HG03378 (cell line): ENCODE data around the gene LRCH1.
"Not testable (repeated sequence)": the region's sequence is repeated elsewhere in the genome, so short reads cannot be mapped to it uniquely, and the experiment has no call there.

Experiments
- ATAC-seq: cut with Tn5 transposase; IDR thresholded peaks from one replicate; pipeline ENCODE4 v1.9.1; 2021; ENCODE audit warnings: mild to moderate bottlenecking, moderate library complexity; ENCODE audit not compliant: unreplicated experiment

LRCH1 gene

DNA sequence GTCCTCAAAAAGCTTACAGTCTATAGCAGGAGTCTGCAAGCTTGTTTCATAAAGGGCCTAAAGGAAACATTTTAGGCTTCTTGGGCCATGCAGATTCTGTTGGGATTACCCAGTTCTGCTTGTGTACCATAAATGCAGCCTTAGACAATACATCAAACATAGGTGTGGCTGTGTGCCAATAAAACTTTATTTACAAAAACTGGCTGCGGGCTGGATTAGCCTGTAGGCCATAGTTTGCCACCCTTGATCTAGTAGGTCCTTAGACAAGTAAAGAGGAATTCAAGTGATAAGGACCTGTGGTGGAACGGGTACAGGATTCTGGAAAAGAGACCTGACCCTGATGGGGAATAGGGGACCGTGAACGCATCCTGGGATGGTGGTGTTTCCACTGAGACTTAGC is 192.1 kb downstream of the LRCH1 start:
- no peak for ATAC-seq

DNA sequence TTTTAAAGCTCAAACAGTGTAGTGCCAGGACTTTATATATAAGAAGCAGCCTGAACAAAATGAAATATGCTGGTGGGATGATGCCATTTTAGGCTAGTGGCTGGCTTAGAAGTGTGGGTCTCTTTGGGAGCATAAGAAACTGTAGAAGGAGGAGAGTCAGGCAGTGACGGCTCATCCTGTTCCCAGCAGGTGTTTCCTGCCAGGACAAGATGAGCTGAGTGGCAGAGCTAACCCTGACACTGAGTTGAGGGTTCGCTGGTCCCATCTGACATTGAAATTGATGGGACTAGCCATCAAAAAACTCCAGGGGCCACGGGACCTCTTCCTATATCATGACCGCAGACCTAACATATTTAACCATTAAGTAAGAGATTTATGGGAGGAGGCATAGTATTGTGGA is 192.7 kb downstream of the LRCH1 start:
- no peak for ATAC-seq

DNA sequence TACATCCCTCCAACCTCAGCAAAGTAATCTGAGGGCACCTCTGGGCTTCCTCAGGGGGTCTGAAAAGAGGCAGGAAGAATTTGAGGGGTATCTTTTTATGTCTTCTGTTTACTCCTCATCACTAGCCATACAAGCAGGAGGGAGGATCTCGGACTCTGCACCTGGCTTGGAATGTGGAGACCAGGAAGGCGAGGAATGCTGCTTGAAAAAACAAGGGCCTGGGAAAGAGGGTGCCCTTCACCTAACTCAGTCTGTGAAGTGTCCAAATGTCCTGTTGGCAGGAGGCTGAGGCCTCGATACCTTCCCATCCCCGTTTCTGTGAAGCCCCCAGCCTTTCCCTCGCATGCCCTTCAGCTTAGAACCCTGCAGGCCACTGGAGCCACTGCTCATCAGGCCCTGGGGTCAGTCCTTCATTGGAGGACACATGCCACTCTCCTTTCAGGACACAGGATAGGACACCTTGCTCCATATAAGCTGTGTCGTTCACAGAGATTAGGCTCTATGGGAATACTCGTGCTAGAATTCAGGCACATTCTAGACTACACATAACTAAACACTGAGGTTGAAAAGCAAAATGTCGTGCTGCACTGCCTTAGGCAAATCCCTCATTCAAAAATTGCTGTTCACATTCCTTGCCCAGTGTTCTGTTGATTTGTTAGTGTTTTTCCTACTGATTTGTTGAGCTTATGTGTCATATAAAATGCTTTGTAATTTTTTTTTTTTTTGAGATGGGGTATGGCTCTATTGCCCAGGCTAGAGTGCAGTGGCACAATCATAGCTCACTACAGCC is 194.3 kb downstream of the LRCH1 start:
- no peak for ATAC-seq

DNA sequence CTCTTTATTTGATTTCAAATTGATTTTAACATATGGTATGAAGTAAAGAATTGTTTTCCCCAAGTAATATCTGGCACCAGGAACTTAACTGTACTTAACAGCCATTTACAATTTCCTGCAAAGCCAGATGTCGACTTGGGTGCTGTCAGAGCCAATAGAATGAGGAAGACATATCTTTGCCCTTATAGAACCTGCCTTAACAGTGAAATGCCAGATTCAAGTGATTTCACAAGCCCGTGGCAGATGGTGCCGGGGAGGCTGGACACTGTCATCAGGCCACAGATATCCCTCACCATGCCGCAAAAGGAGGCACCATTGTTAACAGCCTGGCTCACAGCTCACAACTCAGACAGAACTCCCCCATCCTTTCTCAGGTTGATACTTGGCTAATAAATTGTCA is 195.3 kb downstream of the LRCH1 start:
- no peak for ATAC-seq

DNA sequence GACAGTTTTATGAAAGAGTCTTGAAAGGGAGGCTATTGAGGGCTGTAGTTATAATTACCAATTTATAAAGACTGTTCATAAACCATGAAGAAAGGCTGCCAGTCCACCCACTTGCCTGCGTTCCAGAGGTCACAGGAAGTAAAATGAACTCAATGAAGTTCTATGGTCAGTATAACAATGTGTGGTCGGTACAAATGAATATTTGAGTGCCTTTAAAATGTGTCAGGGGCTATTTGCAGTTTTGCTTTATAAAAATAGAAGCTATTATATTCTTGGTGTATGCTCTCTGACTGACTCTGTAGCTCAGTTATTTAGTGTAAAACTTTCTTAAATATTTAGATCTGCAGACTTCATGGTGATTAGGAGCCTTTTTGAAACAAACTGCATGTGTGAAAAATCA is 197.0 kb downstream of the LRCH1 start:
- ATAC-seq, result no peak

DNA sequence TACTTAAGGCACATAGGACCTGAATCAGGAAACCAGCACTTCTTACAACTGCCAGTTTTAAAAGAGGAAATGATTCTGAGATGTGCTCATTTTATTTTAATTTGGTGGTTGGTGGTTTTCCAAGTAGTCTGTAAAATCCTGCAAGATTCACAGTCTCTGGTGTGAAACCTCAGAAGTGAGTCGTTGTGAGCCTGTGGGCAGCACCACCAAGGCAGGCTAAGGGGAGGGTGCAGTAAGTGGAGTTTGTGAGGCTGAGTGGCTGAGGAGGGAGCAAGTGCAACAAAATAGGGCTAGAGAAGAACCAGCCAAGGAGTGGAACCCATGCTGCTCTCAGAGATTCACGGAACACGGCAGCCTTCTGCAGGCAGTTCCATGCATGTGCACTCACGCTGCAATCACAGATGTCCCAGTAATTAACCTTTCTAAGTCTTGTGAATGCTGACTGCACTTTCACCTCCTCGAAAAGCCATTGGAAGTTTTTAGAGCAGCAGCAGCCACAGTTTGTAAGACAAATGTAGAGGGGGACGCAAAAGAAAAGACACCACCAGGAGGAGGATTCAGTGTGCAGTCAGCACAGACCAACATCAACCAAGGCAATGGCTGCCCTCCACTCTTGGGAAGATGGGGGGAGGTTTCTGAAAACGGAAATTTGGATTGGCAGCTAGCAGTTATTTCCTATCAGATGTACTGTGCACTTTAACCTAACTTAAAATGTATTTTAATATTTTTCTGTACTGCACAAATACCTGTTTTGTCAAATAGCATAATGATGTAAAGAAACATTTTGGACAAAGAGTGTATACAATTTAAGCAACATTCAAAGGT is 199.1 kb downstream of the LRCH1 start:
- ATAC-seq, result peak; percentile 86

DNA sequence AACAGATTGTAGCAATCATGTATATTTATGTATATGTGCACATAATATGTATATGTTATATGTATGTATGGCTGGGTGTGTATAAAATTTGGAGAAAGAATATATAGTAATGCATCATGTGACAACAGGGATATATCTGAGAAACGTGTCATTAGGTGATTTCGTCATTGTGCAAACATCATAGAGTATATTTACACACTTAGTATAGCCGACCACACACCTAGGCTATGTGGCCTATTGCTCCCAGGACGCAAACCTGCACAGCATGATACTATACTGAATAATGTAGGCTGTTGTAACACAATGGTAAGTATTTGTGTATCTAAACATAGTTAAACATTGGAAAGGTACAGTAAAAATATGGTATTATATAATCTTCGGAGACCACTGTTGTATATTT is 200.2 kb downstream of the LRCH1 start:
- no peak for ATAC-seq

DNA sequence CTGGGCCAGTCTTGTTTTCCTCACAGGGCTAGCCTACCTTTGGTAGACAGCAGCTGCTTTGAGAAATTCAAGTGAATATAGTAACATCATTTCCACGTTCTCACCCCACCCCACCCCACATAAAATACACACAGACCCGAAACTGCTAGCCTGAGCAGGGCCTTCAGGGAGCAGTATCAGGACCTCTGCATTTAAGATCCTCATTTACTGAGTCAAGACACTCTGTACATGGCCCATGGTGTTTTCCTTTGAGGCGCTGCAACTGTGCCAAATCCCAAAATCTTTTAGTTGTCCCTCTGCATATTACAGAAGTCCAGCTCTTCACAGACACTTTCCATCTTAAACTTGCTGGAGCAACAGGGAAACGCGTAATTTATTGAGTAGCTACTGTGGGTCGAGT is 200.9 kb downstream of the LRCH1 start:
- no peak for ATAC-seq

DNA sequence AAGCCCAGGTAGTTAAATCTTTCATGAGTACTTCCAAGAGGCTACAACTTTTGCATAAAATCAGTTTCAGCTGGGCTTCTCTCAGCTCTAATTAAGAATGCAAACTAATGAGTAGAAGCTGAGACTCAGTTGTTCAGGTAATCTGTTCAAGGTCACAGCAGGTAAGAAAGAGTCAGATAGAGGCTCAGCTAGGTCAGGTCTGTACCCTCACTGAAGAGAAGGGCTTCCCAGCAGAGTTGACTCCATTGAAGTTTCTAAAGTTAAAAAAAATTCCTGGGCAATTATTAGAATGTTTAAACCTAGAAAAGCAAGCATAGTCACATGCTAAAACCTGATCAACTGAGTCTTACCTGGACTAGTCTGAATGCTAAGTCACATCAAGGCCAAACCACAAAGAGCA is 201.8 kb downstream of the LRCH1 start:
- ATAC-seq, result no peak

DNA sequence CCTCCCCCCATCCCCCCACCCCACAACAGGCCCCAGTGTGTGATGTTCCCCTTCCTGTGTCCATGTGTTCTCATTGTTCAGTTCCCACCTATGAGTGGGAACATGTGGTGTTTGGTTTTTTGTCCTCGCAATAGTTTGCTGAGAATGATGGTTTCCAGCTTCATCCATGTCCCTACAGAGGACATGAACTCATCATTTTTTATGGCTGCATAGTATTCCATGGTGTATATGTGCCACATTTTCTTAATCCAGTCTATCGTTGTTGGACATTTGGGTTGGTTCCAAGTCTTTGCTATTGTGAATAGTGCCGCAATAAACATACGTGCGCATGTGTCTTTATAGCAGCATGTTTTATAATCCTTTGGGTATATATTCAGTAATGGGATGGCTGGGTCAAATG is 202.5 kb downstream of the LRCH1 start:
- not testable (repeated sequence) for ATAC-seq

DNA sequence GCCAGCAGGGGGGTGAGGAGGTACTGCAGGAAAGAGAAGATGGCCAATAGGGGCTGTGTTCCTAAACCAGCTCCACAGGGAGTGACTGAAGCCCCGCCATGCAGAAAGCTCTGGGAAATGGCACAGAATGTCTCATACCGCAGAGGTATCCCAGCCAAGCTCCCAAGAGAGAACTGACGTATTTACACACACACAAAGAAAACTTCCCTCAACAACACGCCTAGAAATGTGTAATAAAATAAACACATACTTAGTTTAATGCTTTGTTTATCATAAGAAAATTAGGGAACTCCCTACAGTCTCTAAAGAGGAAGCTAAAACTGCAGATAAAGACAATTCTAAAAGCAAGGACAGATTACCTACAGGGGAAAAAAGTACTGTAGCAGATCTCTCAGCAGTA is 204.0 kb downstream of the LRCH1 start:
- ATAC-seq, result no peak

DNA sequence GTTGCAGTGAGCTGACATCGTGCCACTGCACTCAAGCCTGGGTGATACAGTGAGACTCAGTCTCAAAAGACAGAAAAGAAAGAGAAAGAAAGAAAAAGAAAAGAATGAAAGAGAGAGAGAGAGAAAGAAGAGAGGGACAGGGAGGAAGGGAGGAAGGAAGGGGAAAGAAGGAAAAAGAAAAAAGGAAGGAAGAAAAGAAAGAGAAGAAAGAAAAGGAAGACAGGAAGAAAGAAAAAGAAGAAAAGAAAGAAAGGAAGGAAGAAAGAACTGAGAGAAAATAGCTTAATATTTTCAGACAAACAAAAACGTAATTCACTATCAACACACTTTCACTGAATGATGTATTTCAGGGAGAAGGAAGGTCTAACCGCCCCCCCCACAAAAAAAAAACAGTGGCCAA is 204.7 kb downstream of the LRCH1 start:
- ATAC-seq, result no peak

DNA sequence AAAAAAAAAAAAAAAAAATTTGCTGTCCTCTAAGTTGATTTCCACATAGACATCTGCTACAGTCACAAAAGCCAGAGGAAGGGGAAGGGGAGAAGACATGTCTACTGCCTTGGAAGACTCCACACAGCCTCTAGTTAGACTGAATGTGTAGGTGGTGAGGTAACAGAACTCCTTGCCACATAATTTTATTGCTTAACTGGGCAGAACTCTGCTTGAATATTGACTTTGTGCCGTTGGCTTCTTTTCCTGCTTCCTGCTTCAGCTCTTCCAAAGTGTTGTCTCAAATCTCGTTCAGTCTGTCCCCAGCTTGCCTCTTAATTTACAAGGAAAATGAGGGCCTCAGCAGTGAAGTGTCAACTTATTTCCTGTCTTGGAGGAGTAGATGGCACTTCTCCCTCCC is 206.9 kb downstream of the LRCH1 start:
- no peak for ATAC-seq

DNA sequence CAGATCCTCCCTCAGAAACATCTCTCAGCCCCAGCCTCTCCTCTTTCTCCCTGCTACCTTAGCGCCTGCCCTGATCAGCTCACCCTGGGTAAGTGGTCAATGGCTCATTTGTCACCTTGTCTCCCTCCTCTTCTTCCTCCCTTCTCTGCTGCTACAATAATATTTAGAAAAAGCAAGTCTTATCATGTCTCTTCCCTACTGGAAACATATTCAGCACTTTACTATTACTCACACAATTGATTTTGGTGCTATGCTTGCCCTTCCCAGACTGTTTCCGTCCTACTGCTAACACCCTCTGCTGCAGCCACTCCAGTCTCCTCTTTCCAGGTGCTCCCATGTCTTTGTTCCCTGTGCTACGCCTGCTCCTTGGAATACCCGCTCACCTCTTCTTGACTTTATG is 208.2 kb downstream of the LRCH1 start:
- ATAC-seq, result no peak

DNA sequence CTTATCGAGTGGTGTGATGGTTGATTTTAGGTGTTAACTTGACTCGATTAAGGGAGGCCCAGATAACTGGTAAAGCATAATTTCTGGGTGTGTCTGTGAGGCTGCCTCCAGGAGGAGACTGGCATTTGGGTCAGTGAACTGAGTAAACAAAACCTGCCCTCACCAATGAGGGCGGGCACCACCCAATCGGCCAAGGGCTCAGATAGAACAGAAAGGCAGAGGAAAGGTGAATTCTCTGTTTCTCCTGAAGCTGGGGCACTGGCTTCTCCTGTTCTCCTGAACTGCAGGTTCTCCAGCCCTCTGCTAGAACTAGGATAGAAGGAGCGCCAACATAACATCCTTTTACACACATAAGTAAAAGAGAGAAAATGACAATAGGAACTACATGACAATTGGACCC is 208.9 kb downstream of the LRCH1 start:
- no peak for ATAC-seq

DNA sequence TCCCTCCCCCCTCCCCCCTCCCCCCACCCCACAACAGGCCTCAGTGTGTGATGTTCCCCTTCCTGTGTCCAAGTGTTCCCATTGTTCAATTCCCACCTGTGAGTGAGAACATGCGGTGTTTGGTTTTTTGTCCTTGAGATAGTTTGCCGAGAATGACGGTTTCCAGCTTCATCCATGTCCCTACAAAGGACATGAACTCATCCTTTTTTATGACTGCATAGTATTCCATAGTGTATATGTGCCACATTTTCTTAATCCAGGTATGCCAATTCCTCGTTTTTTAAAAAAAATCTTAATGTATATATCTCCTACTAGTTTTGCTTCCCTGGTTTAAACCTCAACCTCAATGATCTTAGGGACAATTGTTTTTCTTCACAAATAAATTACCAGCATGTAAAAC is 217.0 kb downstream of the LRCH1 start:
- ATAC-seq, result not testable (repeated sequence)

DNA sequence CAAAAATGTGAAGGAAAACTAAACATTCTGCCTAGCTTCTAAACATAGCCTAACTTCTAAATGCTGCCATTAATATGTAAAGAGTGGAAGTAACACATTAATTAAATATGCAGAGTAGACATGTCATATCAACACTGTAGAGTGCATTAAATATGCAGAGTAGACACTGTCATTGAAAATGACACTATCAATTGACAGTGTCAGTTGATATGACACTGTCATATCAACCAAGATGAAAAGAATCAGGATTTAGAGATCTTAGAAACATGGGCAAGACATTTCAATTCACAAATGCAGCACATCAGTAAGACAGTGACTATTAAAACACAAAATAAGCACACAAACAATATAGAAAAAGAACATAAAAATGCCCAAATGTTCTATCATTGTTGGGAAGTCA is 218.7 kb downstream of the LRCH1 start:
- no peak for ATAC-seq

DNA sequence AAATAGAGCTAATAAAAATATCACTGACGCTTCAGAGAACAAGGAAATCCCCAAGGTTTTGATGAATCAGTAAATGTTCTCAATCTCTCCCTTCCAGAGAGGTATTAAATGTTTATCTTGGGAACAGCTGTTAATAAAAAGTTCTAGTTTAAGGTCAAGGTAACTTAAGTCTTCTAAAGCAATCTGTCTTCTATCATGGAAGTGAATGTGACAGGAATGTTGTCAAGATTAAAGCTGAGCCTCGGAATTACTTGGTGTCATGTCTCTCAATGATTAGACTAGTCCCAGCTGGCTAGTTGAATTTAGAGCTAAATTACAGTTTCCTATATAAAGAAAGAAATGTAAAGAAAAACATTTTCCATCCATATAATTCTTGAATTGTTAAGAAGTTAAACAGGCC is 220.6 kb downstream of the LRCH1 start:
- ATAC-seq, result no peak

DNA sequence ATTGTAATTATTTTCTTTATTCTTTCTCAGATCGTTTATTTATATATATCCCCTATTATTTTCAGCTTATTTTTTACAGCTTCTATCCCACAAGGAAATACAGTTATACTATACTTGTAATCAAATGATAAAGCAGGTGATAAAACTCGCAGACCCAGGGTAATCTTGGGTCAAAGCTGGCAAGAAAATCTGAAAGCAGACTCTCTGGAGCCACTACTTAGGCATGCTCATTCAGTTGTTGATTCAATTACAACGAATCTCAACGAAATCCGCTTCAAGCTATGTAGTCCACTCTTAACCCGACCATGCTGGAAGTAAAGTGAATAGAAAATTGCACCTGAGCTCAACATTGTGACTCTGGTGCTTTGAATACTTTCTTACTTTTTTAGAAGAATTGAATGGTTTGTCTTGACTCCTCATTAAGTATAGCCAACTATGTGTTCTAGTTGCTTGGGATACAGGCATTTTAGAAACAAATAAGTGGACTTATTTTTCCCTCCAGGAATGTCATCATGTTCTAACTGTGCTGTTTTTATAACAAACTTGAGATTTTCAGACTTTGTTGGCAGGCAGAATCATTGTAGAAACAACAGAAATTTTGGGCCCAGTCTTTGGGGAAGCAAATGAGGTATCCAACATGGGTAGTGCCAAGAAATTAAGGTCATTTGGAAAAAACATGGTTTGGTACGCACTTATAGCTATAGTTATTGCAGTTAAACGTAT is 222.6 kb downstream of the LRCH1 start:
- no peak for ATAC-seq

DNA sequence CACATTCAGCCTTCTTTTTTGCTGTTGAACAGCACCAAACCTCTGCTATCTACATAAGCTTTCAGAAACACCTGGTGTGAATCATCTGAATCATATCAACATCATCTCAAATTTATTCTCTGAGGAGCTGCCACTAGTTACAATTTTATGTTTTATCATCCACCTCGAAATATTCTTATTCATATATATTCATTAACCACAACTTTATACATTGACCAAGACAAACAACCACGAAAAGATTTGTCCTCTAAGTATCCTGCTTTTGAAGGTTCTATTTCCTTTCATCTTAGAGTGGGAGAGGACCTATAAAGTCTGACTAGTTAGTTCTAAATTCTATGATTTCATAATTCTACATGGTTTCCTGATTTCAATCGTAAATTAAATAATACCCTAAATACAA is 225.1 kb downstream of the LRCH1 start:
- no peak for ATAC-seq

DNA sequence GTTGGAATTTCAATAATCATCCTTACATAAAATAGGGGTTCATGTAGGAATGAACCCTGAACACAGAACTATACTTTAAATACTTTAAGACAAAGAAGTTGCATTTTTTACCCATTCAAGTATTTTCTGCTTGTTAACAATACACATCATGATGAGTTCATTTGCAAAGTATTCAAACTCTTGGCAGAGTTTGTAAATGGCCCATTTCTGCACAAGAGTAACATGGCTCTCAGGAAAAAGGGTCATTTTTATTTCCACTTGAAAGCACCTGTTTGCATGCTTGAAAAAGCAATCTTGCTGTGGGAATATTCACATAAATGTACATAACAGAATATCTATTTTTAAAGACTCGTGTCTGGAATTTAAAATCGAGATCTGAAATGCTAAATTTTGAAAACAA is 225.9 kb downstream of the LRCH1 start:
- no peak for ATAC-seq

DNA sequence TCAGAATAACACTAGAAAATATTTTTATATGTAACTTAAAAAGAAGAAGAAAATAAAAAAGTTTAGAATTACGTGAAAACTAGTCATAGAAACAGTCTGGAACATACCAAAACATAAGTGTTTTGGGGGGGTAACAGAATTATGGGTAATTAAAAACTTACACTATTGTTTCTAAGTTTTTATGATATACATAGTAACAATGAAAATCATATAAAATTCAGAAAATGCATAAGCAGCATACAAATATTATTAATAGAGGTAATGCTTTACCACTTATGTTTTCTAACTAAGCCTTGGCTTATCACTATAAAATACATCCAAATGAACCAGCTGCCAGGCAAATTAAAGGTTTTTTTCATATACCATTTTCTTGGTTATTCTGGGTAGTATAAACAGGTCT is 229.1 kb downstream of the LRCH1 start:
- no peak for ATAC-seq
